Measurements from ENCODE around the gene GGCT.
"Not testable (repeated sequence)": the region's sequence is repeated elsewhere in the genome, so short reads cannot be mapped to it uniquely, and the experiment has no call there.

Gene GGCT, protein sequence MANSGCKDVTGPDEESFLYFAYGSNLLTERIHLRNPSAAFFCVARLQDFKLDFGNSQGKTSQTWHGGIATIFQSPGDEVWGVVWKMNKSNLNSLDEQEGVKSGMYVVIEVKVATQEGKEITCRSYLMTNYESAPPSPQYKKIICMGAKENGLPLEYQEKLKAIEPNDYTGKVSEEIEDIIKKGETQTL

DNA sequence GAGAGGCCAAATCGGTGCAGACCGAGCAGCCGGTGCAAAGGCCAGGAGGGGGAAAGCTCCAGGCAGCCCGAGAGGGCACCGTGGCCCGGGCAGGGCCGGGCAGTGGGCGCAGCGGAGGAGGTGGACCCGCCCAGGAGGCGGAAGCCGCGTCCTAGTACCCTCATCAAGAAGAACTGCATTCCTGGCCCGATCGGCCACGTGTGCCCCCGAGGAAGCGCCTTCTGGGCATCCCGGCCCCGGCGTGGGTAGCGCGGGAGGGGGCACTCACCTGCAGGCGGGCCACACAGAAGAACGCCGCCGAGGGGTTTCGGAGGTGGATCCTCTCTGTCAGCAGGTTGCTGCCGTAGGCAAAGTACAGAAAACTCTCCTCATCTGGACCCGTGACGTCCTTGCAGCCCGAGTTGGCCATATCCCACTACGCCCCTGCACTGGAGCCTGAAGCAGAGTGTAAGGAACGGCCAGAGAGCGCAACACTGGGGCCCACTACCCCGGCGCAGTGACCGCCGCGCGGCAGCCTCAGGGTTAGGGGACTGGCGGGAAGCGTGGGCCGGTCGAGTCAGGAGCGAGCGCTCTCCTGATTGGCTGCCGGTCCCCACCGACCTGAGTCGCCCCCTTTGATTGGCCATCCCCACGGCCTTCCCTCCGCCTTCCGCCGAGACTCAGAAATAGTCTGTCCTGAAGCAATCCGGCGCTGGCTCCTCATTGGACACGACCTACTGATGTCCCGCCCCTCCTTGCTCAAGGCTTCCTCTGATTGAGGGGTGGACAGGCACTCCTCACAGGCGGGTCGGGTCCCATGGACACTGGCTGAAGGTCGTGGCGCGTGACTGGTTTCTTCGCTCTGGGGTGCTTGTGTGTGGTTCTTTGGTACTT lies at the start of gene GGCT:
Gene GGCT (minus strand): TSS at position 529 of the 873 bp plus-strand sequence. CDS start 120 bp downstream, at position 409.
- DNase-seq (ENCODE audit: low read depth): peak; percentile 84

DNA sequence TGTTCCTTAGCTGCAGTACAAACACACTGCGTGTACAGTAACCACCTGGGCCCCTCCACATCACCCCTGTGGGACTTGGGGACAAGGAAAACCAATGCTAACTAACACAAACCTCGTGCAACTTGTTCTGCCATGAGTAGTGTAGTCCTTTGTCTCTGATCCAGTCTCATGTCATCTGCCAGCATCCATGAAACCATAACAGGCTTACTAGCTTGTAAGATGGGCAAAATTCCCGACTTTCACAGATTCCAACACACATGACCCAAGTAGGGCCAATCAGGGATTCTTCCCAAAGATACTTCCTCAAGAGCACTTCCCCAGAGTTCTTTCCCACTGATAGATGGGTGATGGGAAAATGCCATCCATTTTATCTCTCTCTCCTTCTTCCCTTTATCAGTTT lies 48.9 kb upstream of the GGCT start:
- no peak for DNase-seq (ENCODE audit: low read depth)

DNA sequence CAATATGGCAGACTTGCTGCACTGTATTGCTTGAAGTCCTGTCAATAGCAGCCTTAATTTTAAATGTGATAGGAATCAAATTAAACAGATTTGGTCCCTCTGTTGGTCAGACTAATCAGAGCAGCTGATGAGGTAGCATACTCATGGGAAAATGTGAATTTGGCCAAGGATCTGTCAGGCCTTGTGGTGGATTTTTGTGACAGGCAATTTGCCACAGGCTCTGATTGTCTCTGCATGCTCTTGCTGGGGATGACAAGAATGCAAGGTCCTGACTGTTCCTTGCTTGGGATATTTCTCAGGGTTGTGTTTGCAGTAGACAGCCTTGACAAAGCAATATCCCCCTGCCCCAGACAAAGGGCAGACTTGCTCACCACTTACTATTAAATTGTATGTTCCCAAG lies 48.5 kb upstream of the GGCT start:
- no peak for DNase-seq (ENCODE audit: low read depth)

DNA sequence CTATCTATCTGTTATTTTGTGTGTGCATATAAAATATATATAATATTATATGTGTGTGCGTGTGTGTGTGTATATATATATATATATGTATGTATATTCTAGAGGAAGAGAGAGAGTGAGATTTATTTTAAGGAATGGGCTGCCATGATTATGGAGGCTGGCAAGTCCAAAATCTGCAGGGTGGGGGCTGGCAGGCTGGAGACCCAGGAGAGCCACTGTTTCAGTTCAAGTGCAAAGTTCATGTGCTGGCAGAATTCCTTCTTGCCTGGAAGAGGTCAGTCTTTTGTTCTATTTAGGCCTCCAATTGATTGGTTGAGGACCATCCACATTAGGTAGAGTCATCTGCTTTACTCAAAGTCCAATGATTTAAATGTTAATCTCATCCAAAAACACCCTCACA lies 47.7 kb upstream of the GGCT start:
- DNase-seq (ENCODE audit: low read depth): no peak

DNA sequence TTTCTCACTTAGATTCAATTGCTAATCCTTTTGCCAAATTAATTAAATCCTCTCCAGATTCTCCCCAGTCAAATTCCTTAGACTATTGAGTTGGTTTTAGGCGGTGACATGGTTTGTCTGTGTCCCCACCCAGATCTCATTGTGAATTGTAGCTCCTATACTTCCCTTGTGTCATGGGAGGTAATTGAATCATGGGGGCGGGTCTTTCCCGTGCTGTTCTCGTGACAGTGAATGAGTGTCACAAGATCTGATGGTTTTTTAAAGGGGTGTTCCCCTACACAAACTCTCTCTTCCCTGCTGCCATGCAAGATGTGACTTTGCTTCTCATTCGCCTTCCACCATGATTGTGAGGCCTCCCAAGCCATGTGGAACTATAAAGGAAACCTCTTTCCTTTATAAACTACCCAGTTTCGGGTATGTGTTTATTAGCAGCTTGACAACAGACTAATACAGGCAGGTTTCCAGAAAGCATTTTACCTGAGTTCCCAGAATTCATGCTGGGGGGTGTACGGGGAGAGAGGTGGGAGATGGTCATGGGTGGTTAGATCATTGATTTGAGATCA lies 45.4 kb upstream of the GGCT start:
- no peak for DNase-seq (ENCODE audit: low read depth)

DNA sequence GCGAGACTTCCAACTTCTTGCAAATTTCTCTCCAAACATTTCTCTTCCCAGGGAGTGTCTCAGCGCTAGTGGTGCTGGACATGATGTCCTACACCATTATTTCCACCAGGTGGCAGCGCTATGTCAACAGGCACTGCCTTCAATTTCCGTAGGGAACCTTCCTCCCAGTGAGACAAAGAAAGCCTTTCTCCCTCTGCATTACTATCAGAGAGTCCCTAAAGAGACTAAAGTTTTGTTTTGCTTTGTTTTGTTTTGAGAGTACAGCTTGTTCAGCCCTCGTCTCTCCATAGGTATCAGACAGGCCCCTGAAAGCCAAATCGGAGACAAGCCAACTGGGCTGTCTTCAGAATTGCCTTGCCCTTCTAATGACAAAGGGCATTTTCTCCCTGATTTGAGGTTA lies 44.2 kb upstream of the GGCT start:
- DNase-seq (ENCODE audit: low read depth): peak; percentile 20

DNA sequence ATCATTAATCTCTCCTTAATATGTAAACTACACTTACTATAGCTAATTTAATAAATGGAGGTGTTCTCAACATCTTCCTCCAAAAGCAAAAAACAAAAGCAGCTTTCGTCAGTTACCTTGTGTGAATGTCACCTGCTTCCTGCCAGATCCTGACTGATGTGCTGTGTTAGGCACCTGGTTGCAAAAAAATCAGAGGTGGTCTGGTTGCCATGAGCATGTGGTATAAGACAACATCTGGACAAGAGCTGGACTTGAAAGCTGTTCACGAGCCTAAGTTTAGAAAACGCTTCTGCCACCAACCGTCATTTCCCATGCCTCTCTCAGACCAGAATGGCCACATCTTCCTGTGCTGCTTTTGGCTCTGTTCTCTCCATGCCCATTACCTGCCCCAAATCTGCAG lies 42.0 kb upstream of the GGCT start:
- no peak for DNase-seq (ENCODE audit: low read depth)

DNA sequence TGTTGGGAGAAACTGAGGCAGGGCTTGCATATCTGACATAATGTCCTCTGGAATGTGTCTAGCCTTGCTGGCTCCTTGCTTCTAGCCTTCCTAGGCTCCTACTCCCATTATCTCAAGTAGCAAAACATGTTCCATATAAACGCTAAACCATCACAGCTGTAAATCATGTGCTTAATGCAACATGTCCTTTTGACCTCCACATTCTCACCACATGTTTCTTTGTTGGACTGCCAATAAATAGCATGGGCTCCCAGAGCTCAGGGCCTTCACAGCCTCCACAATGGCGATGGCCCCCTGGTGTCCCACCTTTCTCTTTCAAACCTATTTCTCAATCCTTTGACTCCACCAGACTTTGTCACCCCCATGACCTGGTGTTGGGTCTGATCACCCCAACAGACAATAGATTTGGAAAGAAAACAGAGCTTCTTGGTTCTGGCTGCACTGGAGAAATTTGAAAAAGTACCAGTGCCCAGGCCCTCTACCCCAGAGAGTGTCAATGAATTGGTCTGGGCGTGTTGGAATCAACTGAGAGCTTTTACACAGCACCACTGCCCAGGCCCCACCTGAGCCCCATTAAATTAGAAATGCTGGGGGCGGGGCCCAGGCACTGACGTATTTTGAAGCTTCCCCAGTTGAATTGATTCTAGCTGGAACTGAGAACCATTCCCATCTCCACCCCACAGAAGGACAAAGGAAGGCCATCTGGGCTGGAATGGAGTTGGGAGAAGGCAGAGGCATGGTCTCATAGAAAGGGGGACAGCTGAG lies 41.3 kb upstream of the GGCT start:
- no peak for DNase-seq (ENCODE audit: low read depth)

DNA sequence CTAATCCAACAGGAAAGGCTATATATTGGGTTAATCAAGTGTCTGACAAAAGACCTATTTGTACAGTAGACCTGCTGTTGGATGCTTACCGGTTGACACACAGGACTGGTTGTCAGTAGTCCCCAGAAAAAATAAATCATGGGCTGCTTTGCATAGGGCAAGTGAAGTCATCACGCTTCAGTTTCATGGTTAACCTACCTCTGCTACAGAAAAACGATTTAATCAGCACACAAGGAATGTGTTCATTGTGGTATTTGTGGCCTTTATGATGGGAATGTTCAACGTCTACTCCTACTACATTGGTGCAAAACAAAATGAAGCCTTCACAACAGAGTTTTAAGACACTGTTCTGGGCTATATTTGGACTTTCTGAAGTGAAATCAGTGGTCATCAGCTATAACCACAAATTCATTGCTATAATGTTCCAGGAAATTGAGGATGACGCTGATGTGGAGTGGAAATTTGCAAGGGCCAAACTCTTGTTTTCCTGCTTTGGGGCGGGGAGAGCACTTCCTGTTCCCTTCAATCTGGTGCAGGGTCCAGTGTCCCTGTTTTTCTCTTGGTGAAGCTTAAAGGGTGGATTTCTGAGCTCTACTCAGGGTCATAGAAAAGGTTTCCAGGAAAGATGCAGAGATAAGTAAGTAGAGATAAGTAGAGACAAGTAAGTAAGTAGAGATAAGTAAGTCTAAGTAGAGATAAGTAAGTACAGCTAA lies 39.3 kb upstream of the GGCT start:
- no peak for DNase-seq (ENCODE audit: low read depth)

DNA sequence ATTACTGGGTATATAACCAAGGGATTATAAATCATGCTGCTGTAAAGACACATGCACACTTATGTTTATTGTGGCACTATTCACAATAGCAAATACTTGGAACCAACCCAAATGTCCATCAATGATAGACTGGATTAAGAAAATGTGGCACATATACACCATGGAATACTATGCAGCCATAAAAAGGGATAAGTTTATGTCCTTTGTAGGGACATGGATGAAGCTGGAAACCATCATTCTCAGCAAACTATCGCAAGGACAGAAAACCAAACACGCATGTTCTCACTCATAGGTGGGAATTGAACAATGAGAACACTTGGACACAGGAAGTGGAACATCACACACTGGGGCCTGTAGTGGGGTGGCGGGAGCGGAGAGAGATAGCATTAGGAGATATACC lies 38.5 kb upstream of the GGCT start:
- DNase-seq (ENCODE audit: low read depth): not testable (repeated sequence)

DNA sequence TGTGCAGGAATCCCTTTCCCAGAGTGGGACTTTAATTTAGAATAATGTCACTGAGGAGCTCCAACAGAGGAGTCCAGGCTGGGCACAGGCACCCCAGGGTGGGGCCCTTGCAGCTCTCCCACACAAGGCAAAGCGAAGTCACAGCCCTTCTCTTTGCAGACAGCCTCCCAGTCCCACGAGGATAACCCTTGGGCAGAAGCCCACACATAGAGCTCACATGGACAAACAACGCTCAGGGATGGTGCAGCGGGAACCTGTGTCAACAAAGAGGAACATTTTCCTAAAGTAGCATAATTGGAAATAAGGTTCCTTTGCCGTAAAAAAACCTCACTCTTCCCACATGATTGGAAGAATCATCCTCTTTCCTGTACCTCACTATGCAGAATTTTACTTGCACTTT lies 29.3 kb upstream of the GGCT start:
- no peak for DNase-seq (ENCODE audit: low read depth)

DNA sequence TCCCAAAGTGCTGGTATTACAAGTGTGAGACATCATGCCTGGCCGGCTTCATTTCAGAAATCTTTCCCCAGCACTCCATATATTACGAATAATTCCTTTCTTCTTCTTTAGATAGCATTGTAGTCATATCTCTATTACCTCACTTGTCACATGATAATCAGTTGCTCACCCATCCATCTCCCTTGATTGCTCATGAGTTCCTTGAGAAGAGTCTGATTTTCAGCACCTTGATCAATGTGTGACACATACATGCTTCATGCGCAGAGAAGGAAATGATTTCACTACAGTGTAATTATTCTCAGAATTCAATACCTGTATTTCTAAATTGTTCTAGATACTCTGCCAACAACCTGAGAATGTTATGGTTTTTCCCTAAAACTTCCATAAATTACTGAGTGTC lies 26.7 kb upstream of the GGCT start:
- no peak for DNase-seq (ENCODE audit: low read depth)

DNA sequence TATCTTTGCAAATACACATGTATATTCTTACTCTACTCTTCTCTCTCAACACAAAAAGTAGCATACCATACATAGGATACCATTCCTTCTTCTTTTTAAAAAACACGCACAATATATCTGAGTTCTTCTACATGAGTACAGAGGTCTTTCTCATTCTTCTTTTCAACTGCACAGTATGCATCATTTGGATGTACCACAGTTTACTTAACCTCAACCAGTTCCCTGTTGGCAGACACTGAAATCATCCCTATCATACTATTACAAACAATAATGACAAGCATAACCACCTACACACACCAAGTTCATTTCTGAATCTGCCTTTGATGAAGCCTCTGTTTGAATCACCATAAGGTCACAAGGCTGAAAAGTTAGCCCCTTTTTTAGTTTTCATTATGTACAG lies 25.7 kb upstream of the GGCT start:
- DNase-seq (ENCODE audit: low read depth): no peak

DNA sequence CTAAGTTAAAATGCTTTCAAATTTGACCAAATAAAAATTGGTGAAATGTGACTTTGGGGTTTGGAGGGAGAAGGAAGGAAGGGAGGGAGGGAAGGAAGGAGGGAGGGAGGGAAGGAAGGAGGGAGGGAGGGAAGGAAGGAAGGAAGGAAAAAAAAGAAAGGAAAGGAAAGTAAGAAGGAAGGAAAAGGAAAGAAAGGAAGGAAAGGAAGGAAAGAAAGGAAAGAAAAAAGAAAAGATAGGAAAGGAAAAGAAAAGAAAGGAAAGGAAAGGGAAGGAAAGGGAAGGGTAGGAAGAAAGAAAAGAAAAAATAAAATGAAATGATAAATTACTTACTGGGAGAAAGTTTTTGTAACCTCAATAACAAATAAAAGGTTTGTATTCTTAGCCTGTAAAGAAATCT lies 24.1 kb upstream of the GGCT start:
- DNase-seq (ENCODE audit: low read depth): no peak

DNA sequence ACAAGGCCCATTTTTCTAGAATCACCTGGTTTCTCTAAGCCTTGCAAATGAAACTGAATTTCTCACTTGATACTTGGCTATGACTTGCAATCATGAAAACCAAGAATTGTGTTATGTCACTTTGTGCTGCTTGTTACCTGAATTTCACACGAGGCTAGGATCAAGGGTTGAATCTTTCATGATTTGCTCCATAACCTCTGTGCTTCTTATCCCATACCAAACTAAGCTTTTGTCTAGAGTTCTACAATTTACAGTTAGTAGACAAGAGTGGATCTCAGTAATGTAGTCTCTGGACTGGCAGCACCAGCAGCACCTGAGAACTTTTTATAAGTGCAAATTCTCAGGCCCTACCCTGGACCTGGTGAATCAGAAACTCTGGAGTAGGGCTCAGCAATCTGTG lies 22.7 kb upstream of the GGCT start:
- DNase-seq (ENCODE audit: low read depth): not testable (repeated sequence)

DNA sequence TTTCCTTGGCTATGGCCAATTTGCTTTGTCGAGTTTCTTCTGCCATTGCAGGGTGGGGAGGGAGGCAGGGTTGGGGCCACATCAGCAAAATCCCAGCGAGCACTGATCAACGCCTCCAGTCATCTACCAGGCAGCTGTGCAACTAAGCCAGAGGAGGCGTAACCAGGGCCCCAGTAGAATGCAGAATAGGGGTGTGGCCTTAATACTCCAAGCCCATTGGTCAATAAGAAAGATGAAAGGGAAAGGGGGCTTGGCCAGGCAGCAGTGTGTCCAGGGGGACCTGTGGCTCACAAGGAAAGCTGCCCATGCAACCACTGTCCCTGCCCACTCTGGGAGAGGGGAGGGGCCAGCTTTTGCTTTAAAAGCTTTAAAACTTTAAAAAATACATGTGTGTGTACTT lies 21.5 kb upstream of the GGCT start:
- DNase-seq (ENCODE audit: low read depth): no peak

DNA sequence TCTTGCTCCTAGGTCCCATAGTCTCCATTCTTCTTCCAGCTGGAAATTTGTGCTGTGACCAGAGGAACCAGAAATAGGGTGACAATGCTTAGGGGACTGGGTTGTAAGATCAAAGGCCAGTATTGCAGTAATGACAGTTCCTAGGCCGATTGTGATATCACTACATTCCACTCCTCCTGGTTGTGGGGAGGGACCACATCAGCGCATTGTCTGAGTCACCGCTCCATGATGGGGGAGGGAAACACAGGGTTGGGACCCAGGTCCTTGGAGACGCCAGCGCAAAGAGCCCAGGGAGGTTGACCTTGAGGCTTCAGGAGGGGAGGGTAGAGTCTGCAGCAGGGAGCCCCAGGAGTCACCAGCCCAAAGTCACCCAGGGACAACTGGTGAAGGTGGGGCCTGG lies 20.8 kb upstream of the GGCT start:
- no peak for DNase-seq (ENCODE audit: low read depth)

DNA sequence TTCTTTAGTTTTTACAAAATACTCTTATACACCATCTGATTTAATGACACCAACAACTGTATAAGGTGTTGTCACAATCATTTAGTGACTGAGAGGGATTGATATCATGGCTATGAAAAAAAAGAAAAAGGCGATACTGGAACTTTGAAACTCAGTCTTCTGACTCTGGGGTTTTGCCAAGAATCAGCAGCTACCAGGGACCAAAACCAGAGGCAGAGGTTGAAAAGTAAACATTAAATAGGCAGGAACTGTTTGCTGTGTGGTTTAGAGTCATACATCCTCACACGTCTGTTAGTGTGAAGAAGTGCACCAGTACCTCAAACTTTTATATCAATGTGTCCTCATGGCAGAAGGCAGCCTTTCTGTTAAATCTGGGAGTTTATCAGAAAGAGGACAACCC lies 19.9 kb upstream of the GGCT start:
- no peak for DNase-seq (ENCODE audit: low read depth)

DNA sequence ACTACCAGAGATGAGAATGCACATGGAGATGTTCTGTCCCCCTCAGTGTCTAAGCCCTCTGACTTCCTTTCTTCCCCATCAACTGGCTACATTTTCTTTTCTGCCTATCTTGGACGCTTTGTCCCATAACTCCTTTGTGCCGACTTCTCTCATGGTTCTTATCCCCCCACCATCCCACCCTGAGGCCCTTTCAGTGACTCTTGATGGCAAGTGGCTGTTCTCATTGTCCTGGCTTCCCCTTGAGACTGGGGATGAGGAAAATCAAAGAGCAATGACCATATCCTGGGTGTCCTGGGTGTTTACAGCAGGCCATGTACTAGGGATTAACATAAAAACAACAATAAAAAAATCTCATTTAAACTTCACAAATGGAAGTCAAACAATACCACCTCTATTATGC lies 18.8 kb upstream of the GGCT start:
- DNase-seq (ENCODE audit: low read depth): no peak

DNA sequence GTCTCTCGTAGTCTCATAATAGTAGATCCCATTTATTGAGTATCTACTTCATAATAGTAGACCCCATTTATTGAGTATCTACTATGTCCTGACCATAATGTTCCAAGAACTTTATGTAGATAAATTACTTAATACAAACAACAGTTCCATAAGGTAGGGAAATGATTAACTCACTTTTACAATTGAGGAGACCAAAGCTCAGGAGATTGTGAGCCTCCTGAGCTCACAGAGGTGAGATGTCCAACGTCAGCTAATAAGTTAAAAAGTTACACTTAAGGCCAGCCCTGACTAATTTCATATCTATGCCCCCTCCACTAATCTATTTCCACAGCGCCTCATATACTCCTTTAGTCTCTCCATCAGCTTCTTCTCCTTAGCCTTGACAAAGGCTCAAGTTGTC lies 17.5 kb upstream of the GGCT start:
- no peak for DNase-seq (ENCODE audit: low read depth)

DNA sequence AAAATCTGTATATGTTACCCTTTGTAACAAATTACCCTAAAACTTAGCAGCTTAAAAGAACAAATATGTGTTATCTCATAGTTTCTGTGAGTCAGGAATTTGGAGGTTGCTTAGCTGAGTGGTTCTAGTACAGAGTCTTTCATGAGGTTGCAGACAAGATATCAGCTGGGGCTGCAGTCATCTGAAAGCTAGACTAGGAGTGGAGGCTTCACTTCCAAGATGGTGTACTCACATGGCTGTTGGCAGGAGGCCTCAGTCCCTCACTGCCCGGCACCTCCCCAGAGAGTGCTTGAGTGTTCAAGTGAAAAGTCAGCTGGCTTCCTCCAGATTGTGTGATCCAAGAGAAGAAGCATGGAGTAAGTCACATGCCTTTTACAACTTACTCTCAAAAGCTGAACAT lies 16.9 kb upstream of the GGCT start:
- no peak for DNase-seq (ENCODE audit: low read depth)

DNA sequence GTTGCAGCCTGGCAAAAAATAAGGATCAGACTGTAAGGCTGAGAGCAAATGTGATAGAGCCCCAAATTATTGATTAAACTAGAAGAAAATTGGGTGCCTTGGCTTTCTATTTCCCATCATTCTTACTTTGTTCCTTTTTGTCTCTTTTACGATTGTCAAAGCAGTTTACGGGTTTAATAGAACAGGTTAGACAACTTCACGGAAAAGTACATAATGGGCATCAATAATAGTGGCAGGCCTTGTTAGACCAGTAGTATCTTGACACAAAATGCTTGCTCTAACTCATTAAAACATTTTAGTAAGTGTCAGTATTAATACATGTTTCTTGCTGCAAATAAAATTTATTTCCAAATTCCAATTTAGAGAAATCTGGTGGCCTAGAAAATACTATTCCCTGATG lies 14.5 kb upstream of the GGCT start:
- no peak for DNase-seq (ENCODE audit: low read depth)

All from HS-27A (cell line).